Neuronal stem cell (in vitro differentiated cells): ENCODE data around the gene GPR12. TPM values are rescaled to one million over a fixed set of nuclear protein-coding genes. Genes with fewer than 3 reads are reported as not detected.

Experiments used
- DNase-seq: peaks from one replicate; pipeline ENCODE4 v3.0.0-alpha.2; 2013; ENCODE audit warnings: low spot score
- H2AFZ ChIP-seq: one replicate; pipeline ENCODE4 v1.6.1; 2013; ENCODE audit warnings: mild to moderate bottlenecking, low read length, inconsistent platforms
- H2AK5ac ChIP-seq: 2 replicates; pipeline ENCODE4 v1.6.1; 2013; ENCODE audit warnings: low read depth, mild to moderate bottlenecking, inconsistent platforms, low read length, moderate library complexity, mixed read lengths
- H2BK120ac ChIP-seq: 2 replicates; pipeline ENCODE4 v1.6.1; 2013; ENCODE audit warnings: low read depth, mild to moderate bottlenecking, inconsistent platforms, low read length, moderate library complexity, mixed read lengths
- H2BK12ac ChIP-seq: one replicate; pipeline ENCODE4 v1.6.1; 2013; ENCODE audit warnings: low read length, inconsistent platforms
- H2BK15ac ChIP-seq: 2 replicates; pipeline ENCODE4 v1.6.1; 2013; ENCODE audit warnings: mild to moderate bottlenecking, low read length, inconsistent platforms, mixed read lengths
- H2BK5ac ChIP-seq: one replicate; pipeline ENCODE4 v1.6.1; 2013; ENCODE audit warnings: inconsistent platforms, mild to moderate bottlenecking, low read length, moderate library complexity
- H3K14ac ChIP-seq: one replicate; pipeline ENCODE4 v1.6.1; 2013; ENCODE audit warnings: low read length, inconsistent platforms
- H3K18ac ChIP-seq: 2 replicates; pipeline ENCODE4 v1.6.1; 2013; ENCODE audit warnings: low read length, inconsistent platforms
- H3K23ac ChIP-seq: 2 replicates; pipeline ENCODE4 v1.6.1; 2013; ENCODE audit warnings: low read depth, mild to moderate bottlenecking, mixed read lengths, low read length, inconsistent platforms; ENCODE audit not compliant: poor library complexity
- H3K27ac ChIP-seq: replicated peaks from 3 replicates; pipeline ENCODE4 v1.5.1; 2013; ENCODE audit warnings: low read length, inconsistent platforms
- H3K27me3 ChIP-seq, 3 experiments: 2 replicates each; pipeline ENCODE4 v1.6.1; 2013; ENCODE audit warnings: low read length in 3 of 3, mild to moderate bottlenecking in 2 of 3, inconsistent platforms in 1 of 3, low read depth in 1 of 3, mixed read lengths in 1 of 3, moderate library complexity in 1 of 3; ENCODE audit not compliant: control insufficient read depth in 3 of 3, insufficient read depth in 3 of 3
- H3K36me3 ChIP-seq, 2 donors: replicated peaks in 1 of 2; 2 replicates each; pipeline ENCODE4 v1.6.1; 2013; ENCODE audit warnings: low read length in 2 of 2; ENCODE audit not compliant: control insufficient read depth in 2 of 2, insufficient read depth in 2 of 2
- H3K4ac ChIP-seq: 2 replicates; pipeline ENCODE4 v1.6.1; 2013; ENCODE audit warnings: inconsistent platforms, mild to moderate bottlenecking, low read length, moderate library complexity
- H3K4me1 ChIP-seq, 2 donors: 1 replicate in 1 of 2; 2 replicates in 1 of 2; pipeline ENCODE4 v1.6.1; 2013; ENCODE audit warnings: low read length in 2 of 2, low read depth in 1 of 2; ENCODE audit not compliant: control insufficient read depth in 2 of 2, insufficient read depth in 1 of 2
- H3K4me2 ChIP-seq: one replicate; pipeline ENCODE4 v1.6.1; 2013; ENCODE audit warnings: mild to moderate bottlenecking, low read length, inconsistent platforms; ENCODE audit not compliant: insufficient read depth, poor library complexity, severe bottlenecking
- H3K4me3 ChIP-seq, 2 donors: 2 replicates each; pipeline ENCODE4 v1.5.1; 2013; ENCODE audit warnings: low read length in 2 of 2, mild to moderate bottlenecking in 2 of 2, inconsistent platforms in 1 of 2, moderate library complexity in 1 of 2
- H3K79me1 ChIP-seq: one replicate; pipeline ENCODE4 v1.6.1; 2013; ENCODE audit warnings: low read depth, mild to moderate bottlenecking, inconsistent platforms, low read length, moderate library complexity
- H3K9ac ChIP-seq: one replicate; pipeline ENCODE4 v1.6.1; 2013; ENCODE audit warnings: mild to moderate bottlenecking, low read depth, low read length, inconsistent platforms; ENCODE audit not compliant: poor library complexity
- H3K9me3 ChIP-seq, 2 donors: replicated peaks in 1 of 2; 2 replicates each; pipeline versions ENCODE3 to v1.6.1; 2013; ENCODE audit warnings: low read length in 2 of 2, mild to moderate bottlenecking in 2 of 2, inconsistent platforms in 1 of 2, low read depth in 1 of 2, mixed read lengths in 1 of 2, moderate library complexity in 1 of 2; ENCODE audit not compliant: control insufficient read depth in 2 of 2, insufficient read depth in 1 of 2
- H4K8ac ChIP-seq: one replicate; pipeline ENCODE4 v1.6.1; 2013; ENCODE audit warnings: low read depth, mild to moderate bottlenecking, inconsistent platforms, low read length, moderate library complexity
- H4K91ac ChIP-seq: one replicate; pipeline ENCODE4 v1.6.1; 2013; ENCODE audit warnings: low read length, low read depth, mild to moderate bottlenecking, inconsistent platforms; ENCODE audit not compliant: poor library complexity
- WGBS, 2 donors: extraction: QIAGEN DNeasy Blood & Tissue Kit; methylation state at CpG; one replicate each; pipeline ENCODE4 v1.1.7; 2013; ENCODE audit warnings: missing lambda C conversion rate in 2 of 2, mixed read lengths in 1 of 2; ENCODE audit not compliant: insufficient read length in 2 of 2, insufficient replicate concordance in 1 of 2; ENCODE audit errors: extremely low coverage in 2 of 2; 5-methylcytosine and 5-hydroxymethylcytosine counted together
- polyA plus RNA-seq, 2 experiments: library from polyadenylated mRNA; stranded (reverse); fragments of 200-250 nt; gene quantifications; one replicate each; pipeline ENCODE4 v1.2.3, GENCODE V29; 2013

GPR12 gene, protein sequence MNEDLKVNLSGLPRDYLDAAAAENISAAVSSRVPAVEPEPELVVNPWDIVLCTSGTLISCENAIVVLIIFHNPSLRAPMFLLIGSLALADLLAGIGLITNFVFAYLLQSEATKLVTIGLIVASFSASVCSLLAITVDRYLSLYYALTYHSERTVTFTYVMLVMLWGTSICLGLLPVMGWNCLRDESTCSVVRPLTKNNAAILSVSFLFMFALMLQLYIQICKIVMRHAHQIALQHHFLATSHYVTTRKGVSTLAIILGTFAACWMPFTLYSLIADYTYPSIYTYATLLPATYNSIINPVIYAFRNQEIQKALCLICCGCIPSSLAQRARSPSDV
- not detected for polyA plus RNA-seq (2013, experiment 1 of 2)
- polyA plus RNA-seq (2013, experiment 2 of 2): 0.01 TPM

DNA sequence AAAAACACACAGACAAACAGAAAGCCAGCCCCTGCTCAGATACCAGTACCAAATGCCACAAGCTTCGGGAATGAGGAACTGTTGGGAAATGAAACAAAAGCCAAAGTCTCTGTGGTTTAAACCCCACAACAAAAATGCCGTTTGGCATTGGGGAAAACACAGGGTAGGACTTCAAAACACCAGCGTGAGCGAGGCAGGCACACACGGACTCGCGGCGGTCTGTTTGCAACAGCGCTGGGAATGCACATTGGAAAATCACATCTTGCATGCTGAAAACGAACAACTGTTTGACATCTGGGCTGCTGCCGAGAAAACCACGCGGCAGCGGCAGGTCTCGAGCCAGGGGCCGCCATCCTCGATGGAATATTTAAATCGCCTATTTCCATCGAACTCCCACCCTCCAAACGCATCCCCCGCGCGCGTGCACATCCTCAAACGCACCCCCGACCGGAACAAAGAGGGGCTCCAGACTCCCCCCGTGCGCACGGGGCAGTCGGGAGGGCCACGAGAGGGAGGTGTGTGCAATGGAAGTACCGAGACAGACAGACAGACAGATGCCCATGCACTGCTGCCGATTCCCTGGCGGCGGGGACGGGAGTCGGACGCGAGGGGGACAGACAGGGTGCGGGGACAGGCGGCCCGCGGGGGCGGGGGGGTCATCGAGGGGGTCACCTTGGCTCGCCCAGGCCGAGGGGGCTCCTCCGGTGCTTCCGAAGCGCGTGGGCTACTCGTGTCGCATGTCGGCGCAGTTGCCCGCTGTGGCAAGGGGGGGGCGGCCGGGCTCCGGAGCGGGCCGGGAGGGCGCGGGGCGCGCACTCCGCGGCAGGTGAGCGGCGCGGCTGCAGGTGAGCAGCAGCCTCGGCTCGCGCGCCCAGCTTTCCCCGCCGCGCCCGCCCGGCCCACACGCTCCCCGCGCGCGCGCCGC lies at the start of gene GPR12:
TSS of gene GPR12 (minus strand) at position 880 of the 925 bp plus-strand sequence. CDS start 959 bp downstream, outside the sequence.
- Histone ChIP-seq H3K4ac (no peak within 1 kb of the TSS), H3K4me3 (peak within 1 kb of the TSS; percentile 26 to 79), H3K9ac (peak within 1 kb of the TSS; percentile 71), H2BK12ac (no peak within 1 kb of the TSS), H3K27me3 (peaks cover 15 to 89% (median 40%) of the 10 kb centered on the region in 3 experiments), H3K4me1 (peaks cover 0 to 2% of the 10 kb centered on the region in 2 donors), H2AFZ (peak within 1 kb of the TSS; percentile 83), H4K8ac (no peak within 1 kb of the TSS), H3K27ac (no peak within 1 kb of the TSS), H3K18ac (peak within 1 kb of the TSS; percentile 62), H3K9me3 (peaks cover 0 to 8% of the 10 kb centered on the region in 2 donors), H2BK5ac (no peak within 1 kb of the TSS), H2AK5ac (no peak within 1 kb of the TSS), H2BK15ac (no peak within 1 kb of the TSS), H3K36me3 (no peaks in the 10 kb centered on the region), H3K79me1 (no peaks in the 10 kb centered on the region), H4K91ac (no peak within 1 kb of the TSS), H3K14ac (no peak within 1 kb of the TSS), H3K4me2 (peak within 1 kb of the TSS; percentile 98), H3K23ac (peak within 1 kb of the TSS; percentile 46), H2BK120ac (no peak within 1 kb of the TSS)
- no CpG with 5 or more reads among the region's 87 CpGs for WGBS, 2 donors
- DNase-seq: no peak

- no peak overlapping the region for H3K18ac ChIP-seq
- no peak overlapping the region for H4K91ac ChIP-seq
- H3K4me2 ChIP-seq: no peak overlapping the region
- H3K36me3 ChIP-seq: peaks cover 0 to 2% of the 10 kb centered on the region in 2 donors
- no peak overlapping the region for H2AK5ac ChIP-seq
- H3K27ac ChIP-seq: no peak overlapping the region
- H2BK12ac ChIP-seq: no peak overlapping the region
- H3K79me1 ChIP-seq: no peaks in the 10 kb centered on the region
- no peak overlapping the region for H3K9ac ChIP-seq
- H2BK5ac ChIP-seq: no peak overlapping the region
- no peak overlapping the region for H2AFZ ChIP-seq
- no peak overlapping the region for H4K8ac ChIP-seq
- WGBS, 2 donors: no CpG with 5 or more reads among the region's 2 CpGs
- H2BK120ac ChIP-seq: no peak overlapping the region
- H2BK15ac ChIP-seq: no peak overlapping the region
- H3K4ac ChIP-seq: no peak overlapping the region
- H3K14ac ChIP-seq: no peak overlapping the region
- no peak for DNase-seq
- peaks cover 0 to 15% (median 0%) of the 10 kb centered on the region in 3 experiments for H3K27me3 ChIP-seq
- no peaks in the 10 kb centered on the region for H3K9me3 ChIP-seq
- H3K4me3 ChIP-seq: no peak overlapping the region
- no peaks in the 10 kb centered on the region for H3K4me1 ChIP-seq
- no peak overlapping the region for H3K23ac ChIP-seq
Observed at GRCh38 chr13:26810095-26810494, 49.5 kb upstream of the GPR12 start.

- no peaks in the 10 kb centered on the region for H3K79me1 ChIP-seq
- H3K4me2 ChIP-seq: no peak overlapping the region
- no peak overlapping the region for H2BK5ac ChIP-seq
- no peak overlapping the region for H2AFZ ChIP-seq
- H3K23ac ChIP-seq: no peak overlapping the region
- no peak overlapping the region for H3K27ac ChIP-seq
- no peak overlapping the region for H2BK15ac ChIP-seq
- no peak overlapping the region for H3K4me3 ChIP-seq
- H3K27me3 ChIP-seq: peaks cover 0 to 15% (median 0%) of the 10 kb centered on the region in 3 experiments
- no peak for DNase-seq
- H2BK12ac ChIP-seq: no peak overlapping the region
- H3K18ac ChIP-seq: no peak overlapping the region
- no peaks in the 10 kb centered on the region for H3K4me1 ChIP-seq
- no peak overlapping the region for H2BK120ac ChIP-seq
- H4K8ac ChIP-seq: no peak overlapping the region
- H4K91ac ChIP-seq: no peak overlapping the region
- H3K4ac ChIP-seq: no peak overlapping the region
- H2AK5ac ChIP-seq: no peak overlapping the region
- H3K14ac ChIP-seq: no peak overlapping the region
- no peak overlapping the region for H3K9ac ChIP-seq
- H3K36me3 ChIP-seq: peaks cover 0 to 2% of the 10 kb centered on the region in 2 donors
- H3K9me3 ChIP-seq: peaks cover 0 to 4% of the 10 kb centered on the region in 2 donors
Observed at GRCh38 chr13:26806891-26807290, 46.3 kb upstream of the GPR12 start.

DNA sequence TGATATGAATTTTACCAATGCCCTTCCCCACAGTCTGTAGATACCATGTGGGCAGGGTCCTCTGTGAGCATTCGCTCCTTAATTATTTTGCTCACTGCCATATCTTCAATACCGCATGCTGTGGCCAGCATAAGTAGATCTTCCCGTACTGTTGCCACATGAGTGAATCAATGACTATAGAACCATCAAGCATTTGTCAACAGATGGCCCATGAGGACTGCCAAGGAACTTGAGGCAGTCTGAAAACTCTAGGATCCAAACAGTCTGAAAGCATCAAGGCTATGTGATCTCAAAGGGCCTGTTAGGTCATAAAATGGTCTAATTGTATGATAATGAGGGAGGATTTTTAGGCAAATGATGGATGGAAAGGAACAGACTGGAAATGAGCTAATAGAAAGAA lies 27.4 kb upstream of the GPR12 start:
- no CpG with 5 or more reads among the region's 3 CpGs for WGBS, 2 donors
- Histone ChIP-seq H2AK5ac (no peak overlapping the region), H3K4ac (no peak overlapping the region), H2BK120ac (no peak overlapping the region), H2BK5ac (no peak overlapping the region), H3K4me1 (peaks cover 0 to 11% of the 10 kb centered on the region in 2 donors), H3K36me3 (no peaks in the 10 kb centered on the region), H3K79me1 (no peaks in the 10 kb centered on the region), H3K4me3 (no peak overlapping the region), H3K27me3 (peaks cover 0 to 44% (median 2%) of the 10 kb centered on the region in 3 experiments), H3K9ac (no peak overlapping the region), H2BK15ac (no peak overlapping the region), H4K8ac (no peak overlapping the region), H3K9me3 (no peaks in the 10 kb centered on the region), H2BK12ac (no peak overlapping the region), H3K14ac (no peak overlapping the region), H3K27ac (no peak overlapping the region), H4K91ac (no peak overlapping the region), H3K18ac (no peak overlapping the region), H3K4me2 (no peak overlapping the region), H3K23ac (no peak overlapping the region), H2AFZ (no peak overlapping the region)
- DNase-seq: no peak
